Nephron progenitor cell (in vitro differentiated cells): ENCODE data around the gene COL5A3.

Experiments used
- DNase-seq: peaks from one replicate; pipeline ENCODE4 v3.0.0; 2021
- H3K27ac Mint-ChIP-seq: 2 replicates; pipeline ENCODE4 v1.8.0; 2021; ENCODE audit warnings: mild to moderate bottlenecking, moderate library complexity, mixed read lengths
- H3K27me3 Mint-ChIP-seq: 2 replicates; pipeline ENCODE4 v1.8.0; 2021; ENCODE audit warnings: mild to moderate bottlenecking, low read depth, mixed read lengths; ENCODE audit not compliant: poor library complexity
- H3K36me3 Mint-ChIP-seq: 2 replicates; pipeline ENCODE4 v1.8.0; 2021; ENCODE audit warnings: low read depth, mixed read lengths
- H3K4me1 Mint-ChIP-seq: 2 replicates; pipeline ENCODE4 v1.8.0; 2021; ENCODE audit warnings: mixed read lengths
- H3K4me3 Mint-ChIP-seq: 2 replicates; pipeline ENCODE4 v1.8.0; 2021; ENCODE audit warnings: mild to moderate bottlenecking, moderate library complexity, mixed read lengths
- H3K9me3 Mint-ChIP-seq: 2 replicates; pipeline ENCODE4 v1.8.0; 2021; ENCODE audit warnings: mild to moderate bottlenecking, moderate library complexity, mixed read lengths
- CTCF ChIP-seq: fragments of 200-600 bp; sonication (generic); IDR thresholded peaks from 2 replicates; pipeline ENCODE4 v1.5.0; 2021; ENCODE audit warnings: antibody characterized with exemption

The COL5A3 gene

GRCh38 chr19:9917321-9917720, 93.0 kb downstream of the COL5A3 start:
- peak; percentile 36 for DNase-seq
- Mint-ChIP-seq H3K36me3 (peaks cover 5% of the 10 kb centered on the region), H3K27ac (peak overlapping the region; percentile 55), H3K4me3 (peak overlapping the region; percentile 14), H3K4me1 (peaks cover 14% of the 10 kb centered on the region), H3K27me3 (no peaks in the 10 kb centered on the region), H3K9me3 (peaks cover 4% of the 10 kb centered on the region)
- no peak for TF ChIP-seq CTCF

- DNase-seq = no peak
- H3K4me1 Mint-ChIP-seq = peaks cover 14% of the 10 kb centered on the region
- no peaks in the 10 kb centered on the region for H3K36me3 Mint-ChIP-seq
- no peak overlapping the region for H3K4me3 Mint-ChIP-seq
- no peaks in the 10 kb centered on the region for H3K27me3 Mint-ChIP-seq
- TF ChIP-seq CTCF = no peak
- H3K27ac Mint-ChIP-seq = peak overlapping the region; percentile 55
- no peaks in the 10 kb centered on the region for H3K9me3 Mint-ChIP-seq
Measured at GRCh38 chr19:9916719-9917118, 93.6 kb downstream of the COL5A3 start.

- TF ChIP-seq CTCF = peak; percentile 52
- H3K27ac Mint-ChIP-seq = no peak overlapping the region
- H3K4me3 Mint-ChIP-seq = peak overlapping the region; percentile 73
- H3K9me3 Mint-ChIP-seq = no peaks in the 10 kb centered on the region
- H3K4me1 Mint-ChIP-seq = peaks cover 19% of the 10 kb centered on the region
- no peaks in the 10 kb centered on the region for H3K27me3 Mint-ChIP-seq
- peak; percentile 86 for DNase-seq
- H3K36me3 Mint-ChIP-seq = no peaks in the 10 kb centered on the region
Measured at GRCh38 chr19:9914315-9915207, 95.7 kb downstream of the COL5A3 start.

GRCh38 chr19:9914001-9914314, 96.3 kb downstream of the COL5A3 start:
- Mint-ChIP-seq H3K36me3 (no peaks in the 10 kb centered on the region), H3K4me1 (peaks cover 25% of the 10 kb centered on the region), H3K27ac (no peak overlapping the region), H3K4me3 (peak overlapping the region; percentile 73), H3K9me3 (no peaks in the 10 kb centered on the region), H3K27me3 (peaks cover 2% of the 10 kb centered on the region)
- no peak for TF ChIP-seq CTCF
- DNase-seq = no peak

- H3K4me1 Mint-ChIP-seq = peaks cover 26% of the 10 kb centered on the region
- peak; percentile 66 for DNase-seq
- no peak overlapping the region for H3K4me3 Mint-ChIP-seq
- no peaks in the 10 kb centered on the region for H3K9me3 Mint-ChIP-seq
- H3K36me3 Mint-ChIP-seq = no peaks in the 10 kb centered on the region
- peaks cover 2% of the 10 kb centered on the region for H3K27me3 Mint-ChIP-seq
- H3K27ac Mint-ChIP-seq = no peak overlapping the region
- no peak for TF ChIP-seq CTCF
Measured at GRCh38 chr19:9913237-9914000, 96.9 kb downstream of the COL5A3 start.
